HG03520 (cell line): ENCODE data around the gene TMEM35B.
"Not testable (repeated sequence)": the region's sequence is repeated elsewhere in the genome, so short reads cannot be mapped to it uniquely, and the experiment has no call there.

ENCODE experiments used
- ATAC-seq: cut with Tn5 transposase; IDR thresholded peaks from one replicate; pipeline ENCODE4 v1.9.1; 2021; ENCODE audit warnings: mild to moderate bottlenecking, moderate library complexity; ENCODE audit not compliant: unreplicated experiment

TMEM35B gene

DNA sequence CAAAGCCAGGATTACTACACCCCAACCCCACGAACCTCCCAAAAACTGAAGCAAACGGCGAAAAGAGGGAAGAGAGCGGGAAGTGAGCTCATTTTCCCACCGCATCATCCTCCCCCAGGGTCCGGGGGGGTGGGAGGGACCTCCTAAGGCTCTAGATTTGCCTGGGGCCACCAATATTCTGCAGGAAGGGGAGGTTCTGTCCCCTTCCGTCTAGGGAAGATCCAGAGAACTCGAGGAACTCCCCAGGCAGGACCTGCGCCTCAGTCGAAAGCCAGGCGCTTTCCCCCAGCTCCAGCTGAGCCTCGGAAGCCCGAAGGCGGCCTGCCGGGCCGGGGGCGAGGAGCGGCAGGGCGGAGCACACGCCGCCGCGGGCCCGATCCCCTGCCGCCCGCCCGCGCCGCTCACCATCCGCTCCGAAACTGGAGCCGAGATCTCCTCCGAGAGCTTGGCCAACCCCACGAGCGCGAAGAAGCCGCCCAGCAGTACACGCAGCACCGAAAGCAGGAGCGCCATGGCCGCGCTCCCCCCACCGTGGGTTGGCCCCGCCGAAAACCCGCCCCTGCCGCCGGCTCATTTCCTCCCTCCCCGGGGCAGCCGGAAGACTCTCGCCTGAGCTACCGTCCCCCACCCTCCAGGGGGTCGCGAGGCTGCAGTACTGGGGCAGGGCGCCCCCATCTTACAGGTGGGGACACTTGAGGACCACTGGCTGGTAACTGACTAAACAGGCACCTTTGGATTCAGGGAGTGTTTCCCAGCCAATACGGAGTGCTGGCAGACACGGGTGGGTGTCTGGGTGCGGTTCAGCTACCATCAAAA is at the start of gene TMEM35B:
Gene TMEM35B, minus strand, starts transcription at position 555 of the 816 bp plus-strand sequence. Its CDS starts 42 bp downstream, at position 513.
- ATAC-seq = peak; percentile 78

DNA sequence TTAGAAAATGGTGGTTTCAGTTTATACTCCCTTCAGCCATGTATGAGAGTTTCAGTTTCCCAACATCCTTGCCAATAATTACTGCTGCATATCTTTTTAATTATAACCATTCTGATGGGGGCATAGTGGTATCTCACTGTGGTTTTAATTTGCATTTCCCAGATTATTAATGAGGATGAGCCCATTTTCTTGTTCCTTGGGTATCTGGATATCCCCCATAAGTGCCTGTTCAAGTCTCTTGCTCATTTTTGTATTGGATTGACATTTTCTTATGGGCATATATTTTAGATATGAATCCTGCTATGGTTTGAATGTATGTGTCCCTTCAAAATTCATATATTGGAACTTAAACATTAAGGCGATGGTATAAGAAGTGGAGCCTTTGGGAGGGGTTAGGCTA is 48.2 kb upstream of the TMEM35B start:
- no peak for ATAC-seq

DNA sequence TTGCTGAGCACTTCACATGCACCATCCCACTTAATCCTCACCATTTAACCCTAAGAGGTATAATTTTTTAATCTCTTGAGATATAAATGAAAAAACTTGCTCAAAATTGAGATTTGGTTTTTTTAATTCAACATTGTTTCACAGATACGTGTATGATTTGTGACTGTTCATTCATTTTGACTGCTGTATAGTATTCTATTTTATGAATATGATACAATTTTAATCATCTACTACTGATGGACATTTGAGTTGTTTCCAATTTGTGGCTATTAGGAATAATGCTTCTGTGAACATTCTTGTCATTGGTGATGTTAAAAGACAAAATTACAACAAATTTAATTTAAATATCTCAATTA is 47.2 kb upstream of the TMEM35B start:
- no peak for ATAC-seq

DNA sequence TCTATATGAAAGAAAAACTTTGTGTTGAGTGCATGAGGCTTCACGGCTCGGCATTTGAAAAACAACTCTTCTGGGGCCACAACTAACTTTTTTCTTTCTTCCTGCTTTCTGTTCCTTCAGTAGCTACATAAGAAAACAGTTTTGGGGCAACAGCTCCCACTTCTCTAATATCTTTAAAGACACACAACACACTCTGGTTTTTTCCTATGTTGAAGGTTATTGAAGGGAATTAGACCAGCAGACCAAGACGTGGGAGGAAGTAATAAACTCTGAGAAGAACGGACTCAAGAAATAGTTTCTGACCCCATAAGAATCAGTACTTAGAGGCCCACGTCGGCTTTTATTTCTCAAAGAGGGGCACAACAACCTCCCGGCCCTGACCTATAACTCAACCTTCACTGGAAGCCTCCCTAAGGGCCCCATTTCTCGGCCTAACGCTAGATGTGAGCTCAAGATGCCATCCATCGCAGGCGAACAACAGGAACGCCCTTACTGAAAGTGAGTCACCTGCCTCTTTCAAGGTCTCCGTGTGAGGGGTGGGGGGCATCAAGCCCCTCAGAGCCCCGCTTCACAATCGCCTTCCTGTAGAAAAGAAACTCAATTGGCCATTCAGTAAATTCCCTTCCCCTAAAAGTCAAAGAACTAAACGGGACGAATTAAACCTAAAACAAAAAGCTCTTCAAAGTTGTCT is 45.8 kb upstream of the TMEM35B start:
- ATAC-seq = no peak

DNA sequence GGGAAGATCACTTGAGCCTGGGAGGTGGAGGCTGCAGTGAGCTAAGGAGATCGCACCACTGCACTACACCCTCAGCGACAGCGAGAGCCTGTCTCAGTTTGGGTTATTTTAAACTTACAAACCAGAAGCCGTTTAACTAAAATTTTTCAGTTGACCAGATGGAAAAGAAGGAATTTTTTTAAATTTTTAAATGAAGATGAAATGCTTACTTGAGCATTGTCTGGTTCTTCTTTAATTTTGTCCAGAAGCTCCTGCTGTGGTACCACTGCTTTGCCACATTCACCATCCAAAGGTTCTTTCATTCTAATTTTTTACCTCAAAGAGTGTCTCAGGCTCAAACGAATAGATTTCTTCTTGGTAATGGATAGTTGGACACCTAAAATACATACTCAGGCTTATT is 45.2 kb upstream of the TMEM35B start:
- ATAC-seq = no peak

DNA sequence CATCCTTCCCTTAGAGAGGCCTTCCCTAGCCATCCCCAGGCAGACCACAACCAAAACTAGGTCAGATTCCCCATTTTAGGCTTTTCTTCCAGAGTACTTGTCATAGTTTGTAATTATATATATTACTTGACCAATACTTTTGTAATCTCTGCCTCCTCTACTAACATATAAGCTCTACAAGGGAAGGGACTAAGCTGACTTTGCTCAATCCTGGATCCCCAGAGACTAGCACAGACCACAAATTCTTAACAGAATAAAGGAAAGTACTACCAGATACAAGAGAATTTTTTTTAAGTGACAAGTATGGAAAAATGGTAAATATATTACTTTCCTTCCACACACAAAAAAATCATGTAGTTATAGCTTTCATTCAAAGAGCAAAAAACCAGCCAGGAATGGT is 44.6 kb upstream of the TMEM35B start:
- no peak for ATAC-seq

DNA sequence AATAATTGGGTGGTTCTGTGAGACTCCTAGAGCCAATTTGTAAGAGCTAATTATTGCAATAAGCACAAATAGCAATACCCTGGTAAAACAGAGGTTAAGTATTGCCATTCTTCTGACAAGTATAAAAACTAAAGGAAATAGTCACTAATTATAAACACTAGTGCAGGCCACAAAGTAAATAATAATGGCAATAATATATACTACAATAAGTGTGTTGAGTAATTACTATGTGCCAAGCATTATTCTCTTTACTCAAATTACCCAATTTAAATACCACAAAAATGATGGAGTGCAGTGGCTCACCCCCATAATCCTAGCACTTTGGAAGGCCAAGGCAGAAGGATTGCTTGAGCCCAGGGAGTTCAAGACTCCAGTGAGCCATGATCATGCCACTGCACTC is 31.3 kb upstream of the TMEM35B start:
- ATAC-seq = no peak

DNA sequence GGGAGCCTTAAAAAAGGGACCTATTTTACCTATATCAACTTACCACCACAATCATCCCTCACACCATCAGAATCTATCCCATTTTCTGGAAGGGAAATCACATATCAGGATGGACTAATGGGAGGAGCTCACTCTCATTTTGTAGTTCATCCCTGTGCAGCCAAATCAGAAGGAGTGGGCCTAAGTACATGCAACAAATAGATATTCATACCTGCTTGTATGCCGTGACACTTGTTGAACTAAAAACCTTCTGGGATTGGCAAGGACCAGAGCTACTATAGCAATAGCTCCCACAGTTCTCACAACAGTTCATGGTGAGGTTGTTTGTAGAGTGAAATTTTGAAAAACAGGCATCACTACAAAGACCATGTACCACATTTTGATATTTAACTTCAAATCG is 29.3 kb upstream of the TMEM35B start:
- ATAC-seq = no peak

DNA sequence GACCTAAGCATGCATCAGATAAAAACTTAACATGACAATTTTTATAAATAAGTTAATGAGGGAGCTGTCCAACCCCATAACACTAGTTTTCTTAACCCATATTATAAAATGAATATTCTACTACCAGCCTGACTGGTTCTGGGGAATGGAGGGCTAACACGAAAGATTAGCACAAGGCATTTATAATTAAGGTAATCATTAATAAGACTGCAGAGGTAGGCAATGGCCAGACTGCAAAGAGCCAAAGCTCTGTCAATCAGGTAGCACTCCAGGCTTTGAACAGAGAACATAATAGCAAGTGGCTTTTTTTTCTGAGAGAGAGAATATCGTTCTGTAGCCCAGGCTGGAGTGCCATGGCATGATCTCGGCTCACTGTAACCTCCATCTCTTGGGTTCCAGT is 20.6 kb upstream of the TMEM35B start:
- ATAC-seq = no peak

DNA sequence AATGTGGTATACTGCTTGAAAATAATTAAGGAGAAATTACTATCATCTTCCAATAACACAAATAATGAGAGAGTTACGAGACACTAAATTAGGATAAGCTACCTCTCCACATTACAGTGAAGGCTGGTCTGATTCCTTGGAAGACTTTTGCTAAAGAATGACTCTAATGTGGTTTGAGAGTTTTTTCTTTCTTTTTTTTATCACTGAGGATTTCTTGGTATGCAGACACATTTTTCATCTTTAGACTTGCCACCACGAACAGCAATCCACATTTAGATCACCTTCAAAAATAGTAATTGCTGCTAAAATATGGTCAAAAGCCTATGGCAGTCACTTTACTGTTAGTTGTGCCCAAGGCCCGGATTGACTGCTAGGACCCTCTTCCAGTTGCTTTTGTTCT is 16.6 kb upstream of the TMEM35B start:
- no peak for ATAC-seq

DNA sequence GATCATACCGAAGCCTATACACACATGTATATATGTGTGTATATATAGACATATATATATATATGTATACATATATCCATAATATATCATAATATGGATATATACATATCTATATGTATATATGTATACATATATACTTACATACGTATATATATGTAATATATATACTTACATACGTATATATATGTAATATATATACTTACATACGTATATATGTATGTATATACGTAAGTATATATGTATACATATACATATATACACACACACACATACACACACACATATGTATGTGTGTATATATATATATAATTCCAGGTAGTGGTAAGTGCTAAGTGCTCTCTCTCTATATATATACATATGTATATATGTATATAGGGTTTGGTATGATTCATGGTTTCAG is 9.7 kb upstream of the TMEM35B start:
- ATAC-seq = no peak

DNA sequence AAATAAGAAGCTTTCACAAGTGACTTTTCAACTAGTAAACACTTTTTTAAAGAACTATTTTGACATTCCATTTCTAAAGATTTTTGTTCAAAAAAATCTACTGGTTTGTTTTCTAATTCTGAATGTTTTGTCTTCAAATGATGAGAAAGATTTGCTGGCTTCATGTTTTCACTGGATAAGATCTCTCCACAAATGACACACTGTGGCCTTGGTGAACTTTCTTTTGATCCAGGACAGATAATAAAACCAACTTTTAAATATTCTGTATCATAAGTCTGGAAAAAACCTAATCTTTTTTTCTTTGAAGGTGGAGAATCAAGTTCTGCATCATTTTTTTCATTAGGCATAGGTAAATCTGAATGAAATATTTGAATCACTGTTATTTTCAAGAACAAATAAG is 3.4 kb upstream of the TMEM35B start:
- ATAC-seq = no peak

DNA sequence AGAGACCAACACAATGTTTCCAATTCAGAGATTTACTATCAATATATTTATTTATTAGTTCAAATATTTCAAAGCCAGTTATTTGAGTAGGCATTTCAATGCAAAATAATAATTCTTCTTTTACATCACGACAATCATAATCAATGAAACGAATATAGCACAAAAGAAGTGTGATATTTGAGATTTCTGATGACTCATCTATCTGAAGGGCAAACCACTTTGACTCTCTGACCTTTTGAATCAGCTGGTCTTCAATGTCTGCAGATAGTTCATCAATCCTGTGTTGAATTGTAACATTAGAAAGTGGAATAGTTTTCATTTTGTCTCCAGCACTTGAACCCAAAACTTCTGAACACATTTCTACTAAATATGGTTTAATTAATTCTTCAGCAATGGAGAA is 3.0 kb upstream of the TMEM35B start:
- ATAC-seq = no peak

DNA sequence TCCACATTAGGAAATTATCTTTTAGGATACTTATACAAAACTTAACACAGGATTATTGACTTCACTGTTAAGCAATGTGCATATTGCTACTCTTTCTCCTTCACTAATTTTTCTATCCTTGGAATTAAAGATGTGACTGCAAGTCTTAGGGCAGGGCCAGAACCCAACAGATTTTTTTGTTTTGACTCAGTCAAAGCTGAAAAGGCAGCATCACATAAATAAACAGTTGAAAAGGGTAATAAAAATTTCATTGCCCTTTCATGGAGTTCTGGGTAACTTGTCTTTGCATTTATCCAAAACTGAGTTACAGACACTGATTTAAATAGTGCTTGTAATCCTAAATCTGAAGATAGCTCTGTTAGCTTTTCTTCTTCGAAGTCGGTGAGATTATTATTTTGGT is 1.9 kb upstream of the TMEM35B start:
- no peak for ATAC-seq

DNA sequence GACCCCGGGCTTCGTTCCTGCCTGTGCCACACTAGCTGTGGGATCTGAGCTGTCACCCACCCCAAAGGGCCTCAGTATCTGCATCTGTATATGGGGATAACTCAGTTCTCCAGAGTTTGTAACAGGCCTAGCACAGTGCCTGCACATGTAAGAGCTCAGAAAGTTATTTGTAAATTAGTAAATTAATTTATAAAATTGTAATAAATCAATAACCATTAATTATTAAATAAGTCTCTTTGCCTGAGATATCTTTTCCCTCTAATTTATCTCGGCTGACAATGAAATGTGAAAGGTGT is 410 bp upstream of the TMEM35B start:
- ATAC-seq = not testable (repeated sequence)

DNA sequence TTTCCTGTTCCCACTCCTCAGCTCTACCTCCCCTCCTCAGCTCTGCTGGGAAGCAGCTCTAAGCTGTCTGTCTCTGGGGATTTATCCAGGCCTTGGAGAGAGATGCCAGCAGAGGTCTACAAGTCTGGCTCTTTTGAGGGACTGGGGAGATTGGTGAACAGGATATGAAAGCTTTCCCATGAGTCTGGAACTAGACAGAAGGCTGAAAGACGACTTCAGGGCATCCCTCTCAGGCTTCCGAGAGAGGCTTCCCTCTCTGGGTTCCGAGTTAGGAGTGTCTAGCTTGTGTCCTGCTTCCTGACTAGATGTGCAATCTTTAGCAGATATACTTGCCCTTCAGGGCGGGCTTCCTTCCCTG is 733 bp downstream of the TMEM35B start:
- ATAC-seq = no peak

DNA sequence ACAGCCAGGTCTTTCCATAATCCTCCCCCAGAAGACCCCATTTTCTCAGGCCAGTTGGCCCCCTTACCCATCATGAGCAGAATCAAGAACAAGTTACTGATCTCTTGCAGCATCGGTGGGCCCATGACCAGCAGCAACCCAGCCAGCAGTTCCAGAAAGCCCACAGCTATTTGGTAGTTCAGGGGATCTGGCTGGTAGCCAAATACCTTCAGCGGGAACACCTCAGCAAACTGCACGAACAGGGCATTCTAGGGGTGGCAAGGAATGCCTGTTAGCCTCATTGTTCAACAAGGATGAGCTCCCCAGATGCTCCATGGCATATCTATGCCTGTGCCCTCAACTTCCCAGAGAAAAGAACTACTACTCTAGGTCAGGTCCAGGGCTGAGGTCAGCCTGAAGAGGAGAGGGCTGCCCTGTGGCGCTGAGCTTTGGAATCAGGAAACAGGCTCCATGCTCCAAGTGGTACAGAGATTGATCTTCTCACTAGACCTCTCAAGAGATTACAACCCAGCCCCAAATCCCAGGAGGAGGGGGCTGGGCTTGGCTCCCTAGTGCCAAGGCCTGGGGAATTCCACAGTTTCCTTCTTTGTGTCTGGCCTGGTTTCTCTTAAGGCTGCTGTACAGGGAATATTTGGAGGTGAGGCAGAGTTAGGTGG is 1.3 kb downstream of the TMEM35B start:
- no peak for ATAC-seq

DNA sequence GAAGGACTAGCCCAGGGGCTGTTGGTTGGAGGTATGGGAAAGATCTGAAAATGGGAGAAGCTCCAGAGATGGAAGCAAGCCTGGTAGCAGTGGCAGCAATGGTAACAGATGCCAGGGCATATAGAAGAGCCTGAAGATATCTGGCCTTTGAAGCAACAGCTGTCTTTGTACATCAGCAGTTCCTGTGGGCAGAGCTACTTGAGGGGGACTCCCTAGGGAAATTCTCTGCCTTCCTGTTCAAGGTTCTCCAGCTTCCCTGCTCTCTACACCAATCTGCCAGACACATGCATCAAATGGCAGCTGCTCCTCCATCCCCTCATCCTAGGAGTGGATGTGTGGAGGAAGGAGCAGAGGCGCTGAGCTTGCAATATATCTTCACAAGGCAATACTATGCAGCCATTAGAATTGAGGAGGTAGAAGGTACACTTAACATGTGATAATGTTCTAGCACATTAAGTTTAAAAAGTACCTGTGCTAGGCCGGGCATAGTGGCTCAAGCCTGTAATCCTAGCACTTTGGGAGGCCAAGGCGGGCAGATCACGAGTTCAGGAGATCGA is 2.2 kb downstream of the TMEM35B start:
- ATAC-seq = no peak

DNA sequence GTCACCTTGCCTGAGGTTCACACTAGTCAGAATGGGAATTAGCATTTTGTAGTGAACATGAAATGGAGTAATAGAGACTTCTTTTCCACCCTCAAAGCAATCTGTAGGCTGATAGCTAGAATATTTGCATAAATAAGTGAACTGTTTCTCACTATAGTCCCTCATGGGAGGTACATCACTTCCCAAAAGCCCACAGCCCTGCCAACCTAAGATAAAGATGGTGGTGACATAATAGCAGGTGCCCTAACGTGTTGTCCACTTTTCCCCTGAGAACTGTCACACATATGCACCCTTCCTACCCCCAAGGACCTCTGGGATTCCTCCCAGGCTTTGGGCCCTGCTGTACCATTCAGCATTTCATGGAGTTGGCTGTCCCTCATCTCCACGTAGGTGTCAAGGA is 4.4 kb downstream of the TMEM35B start:
- no peak for ATAC-seq

DNA sequence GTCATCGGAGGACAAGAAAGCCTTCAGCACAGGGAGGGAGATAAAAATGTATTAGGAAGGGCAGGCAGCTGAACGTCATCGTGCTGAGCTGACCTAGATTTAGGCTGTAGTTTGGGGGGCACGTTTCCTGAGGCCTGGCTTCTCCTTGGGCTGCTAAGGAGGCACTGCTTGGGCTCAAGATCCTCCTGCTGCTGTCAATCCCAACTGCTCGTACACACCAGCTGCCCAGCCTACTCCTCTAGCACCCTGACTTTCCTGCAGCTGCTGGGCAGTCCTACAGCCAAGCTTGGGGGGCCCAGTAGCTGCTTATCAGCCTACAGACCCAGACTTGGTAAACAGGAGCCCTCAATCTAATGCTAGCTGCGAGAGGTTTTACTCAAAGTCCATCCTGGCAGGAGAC is 6.2 kb downstream of the TMEM35B start:
- ATAC-seq = no peak

DNA sequence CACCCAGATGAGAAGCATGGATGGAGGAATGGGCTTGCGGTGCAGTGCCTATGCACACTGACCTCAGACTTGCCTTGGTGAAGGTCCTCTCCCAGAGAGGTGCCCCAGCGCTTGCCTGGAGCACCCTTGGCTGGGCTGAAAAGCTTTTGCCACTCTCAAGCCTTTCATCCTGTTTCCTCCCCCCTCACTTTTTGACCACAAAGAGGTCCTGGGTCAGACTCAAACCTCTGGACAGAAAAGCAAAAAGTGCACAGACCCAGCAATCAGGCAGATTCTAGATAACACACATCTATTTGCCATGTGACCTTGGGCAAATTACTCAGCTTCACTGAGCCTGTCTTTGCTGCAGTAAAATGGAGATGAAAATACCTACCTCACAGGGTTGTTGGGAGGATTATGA is 7.3 kb downstream of the TMEM35B start:
- no peak for ATAC-seq

DNA sequence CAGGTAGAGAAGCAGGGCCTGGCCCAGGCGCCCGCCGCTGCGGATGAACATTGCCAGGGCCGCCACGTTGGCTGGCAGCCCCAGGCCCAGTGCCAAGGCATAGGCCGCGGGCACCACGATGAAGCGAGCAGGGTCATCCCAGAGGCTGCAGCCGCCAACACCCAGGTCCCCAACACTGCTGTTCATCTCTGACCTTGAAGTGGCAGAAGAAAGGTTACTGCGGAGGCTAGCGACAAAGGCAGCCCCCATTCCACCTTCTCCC is 8.0 kb downstream of the TMEM35B start:
- no peak for ATAC-seq
